Bronchial epithelial cell (primary cell): ENCODE data around the gene MYPN. TPM values are rescaled to one million over a fixed set of nuclear protein-coding genes. Genes with fewer than 3 reads are reported as not detected.

Experiments
- DNase-seq: peaks from one replicate; pipeline ENCODE4 v3.0.0-alpha.2; 2010; ENCODE audit warnings: low read depth
- FAIRE-seq: peaks from 2 replicates; lab custom pipeline; 2011; peaks lifted over from hg19 to GRCh38; lab: Jason Lieb, UNC
- H3K27me3 ChIP-seq: 2 replicates; pipeline ENCODE4 v1.5.1; 2011; ENCODE audit warnings: low read length; ENCODE audit not compliant: control insufficient read depth, insufficient read depth
- H3K36me3 ChIP-seq: 2 replicates; pipeline ENCODE4 v1.5.1; 2011; ENCODE audit warnings: low read length; ENCODE audit not compliant: control insufficient read depth, insufficient read depth
- H3K4me3 ChIP-seq: 2 replicates; pipeline ENCODE4 v1.5.1; 2011; ENCODE audit warnings: mild to moderate bottlenecking, low read depth, low read length, control low read depth
- CTCF ChIP-seq: IDR thresholded peaks from 2 replicates; pipeline ENCODE4 v1.5.1; 2011; ENCODE audit warnings: mild to moderate bottlenecking, moderate library complexity, low read length, control low read depth, inconsistent platforms; ENCODE audit not compliant: insufficient read depth, severe bottlenecking
- total RNA-seq: library from RNA; depleted of rRNA; stranded (reverse); fragments of >200 nt; gene quantifications from 2 replicates; pipeline ENCODE4 v1.2.1, GENCODE V29; 2014

The MYPN gene
- total RNA-seq, 1 donor from 2014 or later, result not detected

- H3K4me3 ChIP-seq, result no peak overlapping the region
- no peaks in the 10 kb centered on the region for H3K27me3 ChIP-seq
- DNase-seq, result no peak
- TF ChIP-seq CTCF, result no peak
- H3K36me3 ChIP-seq, result no peaks in the 10 kb centered on the region
- FAIRE-seq, result no peak
These were observed 739 bp downstream of the MYPN start for GRCh38 chr10:68110027-68110426.

- DNase-seq (no peak), FAIRE-seq (no peak)
- no peak overlapping the region for H3K4me3 ChIP-seq
- no peak for TF ChIP-seq CTCF
- no peaks in the 10 kb centered on the region for H3K36me3 ChIP-seq
- no peaks in the 10 kb centered on the region for H3K27me3 ChIP-seq
These were observed 2.3 kb downstream of the MYPN start for GRCh38 chr10:68111584-68111983.

GRCh38 chr10:68112837-68113236 is 3.5 kb downstream of the MYPN start:
- no peak for TF ChIP-seq CTCF
- no peak for FAIRE-seq

GRCh38 chr10:68118657-68119056 is 9.4 kb downstream of the MYPN start:
- no peak overlapping the region for H3K4me3 ChIP-seq
- no peak for DNase-seq
- H3K27me3 ChIP-seq, result no peaks in the 10 kb centered on the region
- no peak for TF ChIP-seq CTCF
- no peaks in the 10 kb centered on the region for H3K36me3 ChIP-seq
- FAIRE-seq, result no peak

More at GRCh38 chr10:68112837-68113236, 3.5 kb downstream of the MYPN start:
- Histone ChIP-seq H3K36me3 (no peaks in the 10 kb centered on the region), H3K4me3 (no peak overlapping the region), H3K27me3 (no peaks in the 10 kb centered on the region)
- no peak for DNase-seq

- TF ChIP-seq CTCF, result no peak
- DNase-seq (no peak), FAIRE-seq (no peak)
- Histone ChIP-seq H3K4me3 (no peak overlapping the region), H3K27me3 (no peaks in the 10 kb centered on the region), H3K36me3 (no peaks in the 10 kb centered on the region)
These were observed 11.9 kb downstream of the MYPN start for GRCh38 chr10:68121020-68121743.

GRCh38 chr10:68121852-68122251 is 12.6 kb downstream of the MYPN start:
- Histone ChIP-seq H3K4me3 (no peak overlapping the region), H3K36me3 (no peaks in the 10 kb centered on the region), H3K27me3 (no peaks in the 10 kb centered on the region)
- no peak for DNase-seq
- TF ChIP-seq CTCF, result no peak
- FAIRE-seq, result no peak
